Measurements from ENCODE around the gene CATSPERZ. TPM values are rescaled to one million over a fixed set of nuclear protein-coding genes. Genes with fewer than 3 reads are reported as not detected.

The CATSPERZ gene
- total RNA-seq, 1 experiment from 2014 or later: not detected

DNA sequence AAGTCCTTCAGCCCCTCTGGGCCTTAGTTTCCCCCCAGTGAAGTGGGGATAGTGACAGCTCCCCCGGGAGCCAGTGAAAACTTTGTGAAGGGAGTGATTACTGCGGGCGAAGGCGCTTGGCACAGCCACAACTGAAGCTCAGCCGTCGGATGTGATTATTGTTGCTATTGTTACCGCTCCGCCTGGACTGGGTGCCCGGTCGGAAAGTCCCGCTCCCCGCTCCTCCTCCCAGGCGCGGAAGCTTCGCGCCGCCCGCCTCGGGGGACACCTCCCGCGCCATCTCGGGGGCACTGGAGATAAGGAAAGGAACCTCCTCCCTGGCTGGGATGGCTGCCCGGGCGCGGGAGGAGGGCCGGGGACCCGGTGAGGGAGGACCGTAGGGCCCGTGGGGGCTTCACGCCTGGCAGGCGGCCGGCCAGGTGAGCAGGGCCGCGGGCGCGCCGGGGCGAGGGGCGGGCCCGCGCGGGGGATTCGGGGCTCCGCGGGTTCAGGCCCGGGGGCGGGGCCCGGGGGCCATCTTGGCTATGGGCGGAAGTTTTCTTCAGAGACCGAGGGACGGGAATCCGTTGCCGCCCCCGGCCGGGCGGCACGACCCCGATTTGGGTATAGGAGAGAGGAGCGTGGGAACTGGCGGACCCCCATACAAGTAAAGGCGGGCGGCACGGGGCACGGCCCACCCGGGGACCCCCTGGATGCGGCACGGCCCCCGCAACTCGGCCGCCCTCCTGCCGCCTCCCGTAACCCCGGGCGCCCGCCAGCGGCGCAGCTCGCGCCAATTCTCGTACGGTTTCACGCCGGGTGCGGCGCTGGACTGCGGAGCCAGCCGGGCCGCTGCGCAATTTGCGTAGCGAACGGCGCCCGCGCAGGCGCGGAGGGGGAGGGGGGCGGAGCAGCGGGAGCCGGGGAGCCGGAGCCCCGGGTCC lies 14.9 kb upstream of the CATSPERZ start, which contains the start of gene GPR137:
Gene GPR137, plus strand, starts transcription at position 887 of the 923 bp plus-strand sequence. CDS start 677 bp downstream, outside the sequence.
- peak; percentile 56 for DNase-seq (ENCODE audit: low spot score)

- no peak for DNase-seq (ENCODE audit: low spot score)
Observed at GRCh38 chr11:64285885-64286800, 14.0 kb upstream of the CATSPERZ start.

DNA sequence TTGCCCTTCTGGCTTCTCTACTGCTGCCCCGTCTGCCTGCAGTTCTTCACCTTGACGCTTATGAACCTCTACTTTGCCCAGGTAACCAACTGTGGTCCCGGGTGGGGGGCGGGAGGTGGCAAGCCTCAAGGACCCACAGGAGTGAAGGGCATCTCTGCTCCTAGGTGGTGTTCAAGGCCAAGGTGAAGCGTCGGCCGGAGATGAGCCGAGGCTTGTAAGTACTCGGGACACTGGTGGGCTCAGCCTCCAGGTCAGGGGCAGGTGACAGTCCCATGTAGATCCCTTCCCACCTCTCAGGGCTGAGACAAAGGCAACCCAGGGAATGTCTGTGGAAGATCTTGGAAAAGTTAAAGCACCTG lies 13.4 kb upstream of the CATSPERZ start:
- DNase-seq (ENCODE audit: low spot score): no peak

DNA sequence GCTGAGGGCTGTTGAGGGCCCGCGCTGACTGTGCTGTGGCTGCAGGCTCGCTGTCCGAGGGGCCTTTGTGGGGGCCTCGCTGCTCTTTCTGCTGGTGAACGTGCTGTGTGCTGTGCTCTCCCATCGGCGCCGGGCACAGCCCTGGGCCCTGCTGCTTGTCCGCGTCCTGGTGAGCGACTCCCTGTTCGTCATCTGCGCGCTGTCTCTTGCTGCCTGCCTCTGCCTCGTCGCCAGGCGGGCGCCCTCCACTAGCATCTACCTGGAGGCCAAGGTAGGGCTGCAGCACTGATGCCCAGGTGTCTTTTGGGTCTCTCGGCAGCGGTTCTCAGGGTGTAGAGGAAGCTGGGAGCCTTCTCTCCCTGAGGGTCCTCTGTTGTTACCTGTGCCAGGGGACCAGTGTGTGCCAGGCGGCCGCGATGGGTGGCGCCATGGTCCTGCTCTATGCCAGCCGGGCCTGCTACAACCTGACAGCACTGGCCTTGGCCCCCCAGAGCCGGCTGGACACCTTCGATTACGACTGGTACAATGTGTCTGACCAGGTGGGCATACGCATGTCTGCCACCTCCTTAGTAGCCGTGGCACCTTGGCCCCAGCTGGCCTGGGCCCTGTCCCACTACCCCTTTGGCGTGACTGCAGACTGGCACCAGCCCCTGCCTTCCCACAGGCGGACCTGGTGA lies 12.3 kb upstream of the CATSPERZ start:
- DNase-seq (ENCODE audit: low spot score): no peak

DNA sequence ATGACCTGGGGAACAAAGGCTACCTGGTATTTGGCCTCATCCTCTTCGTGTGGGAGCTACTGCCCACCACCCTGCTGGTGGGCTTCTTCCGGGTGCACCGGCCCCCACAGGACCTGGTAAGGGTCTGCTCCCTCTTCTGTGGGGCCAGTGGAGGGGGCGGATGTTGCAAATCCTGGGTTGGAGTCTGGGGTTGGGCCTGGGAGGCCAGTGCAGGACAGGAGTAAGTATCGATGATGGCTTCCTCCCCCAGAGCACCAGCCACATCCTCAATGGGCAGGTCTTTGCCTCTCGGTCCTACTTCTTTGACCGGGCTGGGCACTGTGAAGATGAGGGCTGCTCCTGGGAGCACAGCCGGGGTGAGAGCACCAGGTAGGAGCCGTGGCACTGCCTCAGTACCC lies 11.8 kb upstream of the CATSPERZ start:
- DNase-seq (ENCODE audit: low spot score): no peak

GRCh38 chr11:64289002-64289564 lies 11.1 kb upstream of the CATSPERZ start:
- DNase-seq (ENCODE audit: low spot score): no peak

DNA sequence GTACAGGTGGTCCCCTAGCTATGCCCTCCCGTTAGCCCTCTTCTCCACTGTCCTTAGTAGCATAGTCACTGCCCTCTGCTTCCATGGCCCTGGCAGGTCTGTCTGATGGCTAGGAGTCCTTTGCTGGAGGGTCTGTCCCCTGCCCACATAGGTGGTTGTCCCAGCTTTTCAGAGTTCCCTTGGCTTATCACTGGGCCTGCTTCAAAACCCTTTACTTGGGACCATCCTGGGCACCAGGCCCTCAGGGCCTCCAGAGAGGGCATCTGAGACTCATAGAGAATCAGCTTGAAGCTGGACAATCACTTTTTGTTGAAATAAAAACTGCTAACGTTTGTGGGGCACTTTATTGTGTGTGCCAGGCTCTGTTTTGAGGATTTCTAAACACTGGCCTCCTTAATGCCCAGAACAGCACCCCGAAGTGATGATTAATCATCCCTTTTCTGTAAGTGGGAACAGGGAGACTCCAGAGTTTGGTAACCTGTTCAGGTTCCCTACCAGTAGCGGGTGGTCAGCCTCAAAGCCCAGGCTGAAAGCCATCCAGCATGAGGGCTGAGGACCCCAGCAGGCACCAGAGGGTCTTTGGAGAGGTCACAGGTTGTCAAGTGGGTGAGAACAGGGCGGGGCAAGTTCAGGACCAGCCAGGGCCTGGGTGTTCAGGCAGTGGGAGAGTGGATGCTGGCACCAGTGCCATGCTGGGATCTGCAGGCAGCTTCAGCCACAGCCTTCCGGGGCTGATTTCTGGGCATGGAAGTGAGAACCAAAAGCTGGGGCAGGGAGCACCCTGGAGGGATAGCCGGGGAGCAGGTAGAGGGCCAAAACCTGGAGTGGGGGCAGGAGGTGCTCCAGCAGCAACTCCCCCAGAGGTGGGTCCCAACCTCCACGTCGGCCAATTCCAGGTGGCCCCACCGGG lies 9.6 kb upstream of the CATSPERZ start:
- DNase-seq (ENCODE audit: low spot score): no peak

- no peak for DNase-seq (ENCODE audit: low spot score)
Observed at GRCh38 chr11:64291262-64291751, 8.9 kb upstream of the CATSPERZ start, which contains the start of gene KCNK4. Gene KCNK4 (plus strand): TSS chr11:64291302. CDS start chr11:64293019, 1,717 bp downstream.

GRCh38 chr11:64291752-64292459 lies 8.3 kb upstream of the CATSPERZ start:
- no peak for DNase-seq (ENCODE audit: low spot score)

- DNase-seq (ENCODE audit: low spot score): no peak
Observed at GRCh38 chr11:64292460-64293254, 7.5 kb upstream of the CATSPERZ start.

- no peak for DNase-seq (ENCODE audit: low spot score)
Observed at GRCh38 chr11:64294774-64295173, 5.4 kb upstream of the CATSPERZ start.

- no peak for DNase-seq (ENCODE audit: low spot score)
Observed at GRCh38 chr11:64295760-64296159, 4.4 kb upstream of the CATSPERZ start.

GRCh38 chr11:64296236-64296635 lies 3.9 kb upstream of the CATSPERZ start:
- no peak for DNase-seq (ENCODE audit: low spot score)

GRCh38 chr11:64296830-64297698 lies 3.1 kb upstream of the CATSPERZ start:
- no peak for DNase-seq (ENCODE audit: low spot score)

DNA sequence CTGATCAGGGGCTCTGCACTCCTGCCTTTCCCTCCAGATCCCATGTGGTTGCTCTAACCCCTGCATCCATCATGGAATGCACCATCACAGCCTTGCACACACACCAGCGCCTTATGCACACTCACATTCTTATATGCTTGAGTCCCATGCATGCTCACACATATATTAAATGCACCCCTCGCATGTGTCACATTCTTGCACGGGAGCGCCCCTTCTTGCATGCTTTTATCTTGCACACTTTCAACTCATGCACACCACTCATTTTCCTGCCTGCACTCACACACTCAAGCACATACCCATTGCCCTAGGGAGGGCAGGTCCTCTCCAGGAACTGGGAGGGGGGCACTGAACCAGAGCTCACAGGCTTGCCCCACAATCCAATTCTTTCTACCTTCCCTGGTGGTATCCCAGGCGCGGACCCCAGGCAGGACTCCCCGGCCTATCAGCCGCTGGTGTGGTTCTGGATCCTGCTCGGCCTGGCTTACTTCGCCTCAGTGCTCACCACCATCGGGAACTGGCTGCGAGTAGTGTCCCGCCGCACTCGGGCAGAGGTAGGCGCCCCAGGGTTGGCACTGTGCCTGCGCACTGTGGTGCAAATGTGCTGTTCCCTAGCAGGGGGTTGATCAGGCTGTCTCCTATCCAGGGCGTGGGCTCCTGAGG lies 2.3 kb upstream of the CATSPERZ start:
- no peak for DNase-seq (ENCODE audit: low spot score)

DNA sequence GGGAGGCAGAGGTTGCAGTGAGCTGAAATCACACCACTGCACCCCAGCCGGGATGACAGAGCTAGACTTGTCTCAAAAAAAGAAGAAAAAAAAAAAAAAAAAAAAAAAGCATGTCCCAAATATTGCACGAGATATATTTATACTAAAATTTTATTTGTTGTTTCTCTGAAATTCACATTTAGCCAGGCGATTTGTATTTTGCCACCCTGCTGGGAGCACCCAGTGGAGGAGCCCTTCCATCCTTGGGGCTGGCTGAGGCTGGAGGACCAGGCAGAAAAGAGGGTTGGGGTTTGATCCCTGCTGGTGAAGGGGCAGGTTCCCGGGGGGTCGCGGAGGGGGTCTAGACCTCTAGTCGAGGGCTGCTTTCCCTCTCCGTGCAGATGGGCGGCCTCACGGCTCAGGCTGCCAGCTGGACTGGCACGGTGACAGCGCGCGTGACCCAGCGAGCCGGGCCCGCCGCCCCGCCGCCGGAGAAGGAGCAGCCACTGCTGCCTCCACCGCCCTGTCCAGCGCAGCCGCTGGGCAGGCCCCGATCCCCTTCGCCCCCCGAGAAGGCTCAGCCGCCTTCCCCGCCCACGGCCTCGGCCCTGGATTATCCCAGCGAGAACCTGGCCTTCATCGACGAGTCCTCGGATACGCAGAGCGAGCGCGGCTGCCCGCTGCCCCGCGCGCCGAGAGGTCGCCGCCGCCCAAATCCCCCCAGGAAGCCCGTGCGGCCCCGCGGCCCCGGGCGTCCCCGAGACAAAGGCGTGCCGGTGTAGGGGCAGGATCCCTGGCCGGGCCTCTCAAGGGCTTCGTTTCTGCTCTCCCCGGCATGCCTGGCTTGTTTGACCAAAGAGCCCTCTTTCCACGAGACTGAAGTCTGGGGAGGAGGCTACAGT lies 952 bp upstream of the CATSPERZ start:
- no peak for DNase-seq (ENCODE audit: low spot score)

Data from H4 (cell line).